Daoy (cell line): ENCODE measurements around the gene ZNF189. TPM values are rescaled to one million over a fixed set of nuclear protein-coding genes. Genes with fewer than 3 reads are reported as not detected.
"Not testable (repeated sequence)": the region's sequence is repeated elsewhere in the genome, so short reads cannot be mapped to it uniquely, and the experiment has no call there.

Source experiments
- DNase-seq: peaks from one replicate; pipeline ENCODE4 v3.0.0-alpha.2; 2015; ENCODE audit warnings: low read depth
- total RNA-seq: library from RNA; depleted of rRNA; stranded (reverse); fragments of >200 nt; shearing (Covaris generic); gene quantifications from 2 replicates; pipeline ENCODE4 v1.2.3, GENCODE V29; 2014

Gene ZNF189
- total RNA-seq, 1 experiment from 2014 or later: 11.7 TPM

- no peak for DNase-seq
Measured at GRCh38 chr9:101380295-101380694, 18.4 kb upstream of the ZNF189 start.

GRCh38 chr9:101381118-101381517, 17.5 kb upstream of the ZNF189 start:
- DNase-seq: no peak

GRCh38 chr9:101381833-101382342, 16.8 kb upstream of the ZNF189 start:
- DNase-seq: no peak

- DNase-seq: no peak
Measured at GRCh38 chr9:101383361-101383760, 15.3 kb upstream of the ZNF189 start.

- not testable (repeated sequence) for DNase-seq
Measured at GRCh38 chr9:101384873-101385536, 13.6 kb upstream of the ZNF189 start, which contains the start of gene BAAT. TSS of gene BAAT (minus strand) at chr9:101385006. CDS start at chr9:101371404, 13,602 bp downstream.

GRCh38 chr9:101387871-101388506, 10.7 kb upstream of the ZNF189 start:
- peak; percentile 45 for DNase-seq

- no peak for DNase-seq
Measured at GRCh38 chr9:101388507-101388993, 10.1 kb upstream of the ZNF189 start.

GRCh38 chr9:101393135-101393534, 5.5 kb upstream of the ZNF189 start:
- no peak for DNase-seq

- DNase-seq: no peak
Measured at GRCh38 chr9:101394687-101395086, 4.0 kb upstream of the ZNF189 start.

- DNase-seq: peak; percentile 10
Measured at GRCh38 chr9:101397746-101398067, 944 bp upstream of the ZNF189 start.

GRCh38 chr9:101398930-101399642, 435 bp downstream of the ZNF189 start:
- DNase-seq: peak; percentile 28

GRCh38 chr9:101399643-101399970, 956 bp downstream of the ZNF189 start:
- DNase-seq: no peak

- peak; percentile 13 for DNase-seq
Measured at GRCh38 chr9:101400120-101400519, 1.5 kb downstream of the ZNF189 start.

- DNase-seq: no peak
Measured at GRCh38 chr9:101403516-101404285, 5.0 kb downstream of the ZNF189 start.

GRCh38 chr9:101408374-101409078, 9.9 kb downstream of the ZNF189 start:
- DNase-seq: no peak

GRCh38 chr9:101409079-101409477, 10.4 kb downstream of the ZNF189 start:
- no peak for DNase-seq

- no peak for DNase-seq
Measured at GRCh38 chr9:101414839-101415238, 16.2 kb downstream of the ZNF189 start.

- DNase-seq: no peak
Measured at GRCh38 chr9:101415578-101415977, 16.9 kb downstream of the ZNF189 start.

GRCh38 chr9:101417389-101417788, 18.7 kb downstream of the ZNF189 start:
- no peak for DNase-seq

- DNase-seq: no peak
Measured at GRCh38 chr9:101417977-101418376, 19.3 kb downstream of the ZNF189 start.
